ENCODE data around the gene PPP2R2B. TPM values are rescaled to one million over a fixed set of nuclear protein-coding genes. Genes with fewer than 3 reads are reported as not detected.

The PPP2R2B gene
- total RNA-seq, 4 donors from 2014 or later: 1.2 to 2.9 (median 1.9) TPM

DNA sequence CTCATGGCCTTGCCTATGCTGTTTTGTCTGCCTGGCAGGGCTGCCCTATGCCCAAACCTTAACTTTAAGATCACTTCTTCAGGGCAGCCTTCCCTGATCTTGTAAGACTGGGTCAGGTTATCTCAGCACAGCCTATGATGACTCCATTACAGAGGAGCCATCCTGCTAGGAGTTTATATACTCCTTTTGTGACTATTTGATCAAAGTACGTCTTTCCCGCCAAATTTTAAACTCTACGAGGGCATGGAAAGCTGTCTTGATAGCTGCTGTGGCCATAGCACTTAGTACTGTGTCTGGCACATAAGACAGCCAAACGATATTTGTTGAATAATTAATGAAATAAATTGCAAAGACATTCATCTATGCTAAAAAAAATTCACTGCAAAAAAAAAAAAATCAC lies 60.6 kb downstream of the PPP2R2B start:
- TF ChIP-seq, protein P1, sequence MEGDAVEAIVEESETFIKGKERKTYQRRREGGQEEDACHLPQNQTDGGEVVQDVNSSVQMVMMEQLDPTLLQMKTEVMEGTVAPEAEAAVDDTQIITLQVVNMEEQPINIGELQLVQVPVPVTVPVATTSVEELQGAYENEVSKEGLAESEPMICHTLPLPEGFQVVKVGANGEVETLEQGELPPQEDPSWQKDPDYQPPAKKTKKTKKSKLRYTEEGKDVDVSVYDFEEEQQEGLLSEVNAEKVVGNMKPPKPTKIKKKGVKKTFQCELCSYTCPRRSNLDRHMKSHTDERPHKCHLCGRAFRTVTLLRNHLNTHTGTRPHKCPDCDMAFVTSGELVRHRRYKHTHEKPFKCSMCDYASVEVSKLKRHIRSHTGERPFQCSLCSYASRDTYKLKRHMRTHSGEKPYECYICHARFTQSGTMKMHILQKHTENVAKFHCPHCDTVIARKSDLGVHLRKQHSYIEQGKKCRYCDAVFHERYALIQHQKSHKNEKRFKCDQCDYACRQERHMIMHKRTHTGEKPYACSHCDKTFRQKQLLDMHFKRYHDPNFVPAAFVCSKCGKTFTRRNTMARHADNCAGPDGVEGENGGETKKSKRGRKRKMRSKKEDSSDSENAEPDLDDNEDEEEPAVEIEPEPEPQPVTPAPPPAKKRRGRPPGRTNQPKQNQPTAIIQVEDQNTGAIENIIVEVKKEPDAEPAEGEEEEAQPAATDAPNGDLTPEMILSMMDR (IDR thresholded peaks at IDR 0.05): no peak
- TF ChIP-seq POLR2A (IDR thresholded peaks at IDR 0.05): no peak
- Histone ChIP-seq H3K36me3 (no peaks in the 10 kb centered on the region), H3K9me3 (no peaks in the 10 kb centered on the region), H3K27me3 (no peaks in the 10 kb centered on the region), H3K4me3 (no peak overlapping the region), H3K4me1 (no peaks in the 10 kb centered on the region), H3K27ac (no peak overlapping the region)
- DNase-seq: no peak

DNA sequence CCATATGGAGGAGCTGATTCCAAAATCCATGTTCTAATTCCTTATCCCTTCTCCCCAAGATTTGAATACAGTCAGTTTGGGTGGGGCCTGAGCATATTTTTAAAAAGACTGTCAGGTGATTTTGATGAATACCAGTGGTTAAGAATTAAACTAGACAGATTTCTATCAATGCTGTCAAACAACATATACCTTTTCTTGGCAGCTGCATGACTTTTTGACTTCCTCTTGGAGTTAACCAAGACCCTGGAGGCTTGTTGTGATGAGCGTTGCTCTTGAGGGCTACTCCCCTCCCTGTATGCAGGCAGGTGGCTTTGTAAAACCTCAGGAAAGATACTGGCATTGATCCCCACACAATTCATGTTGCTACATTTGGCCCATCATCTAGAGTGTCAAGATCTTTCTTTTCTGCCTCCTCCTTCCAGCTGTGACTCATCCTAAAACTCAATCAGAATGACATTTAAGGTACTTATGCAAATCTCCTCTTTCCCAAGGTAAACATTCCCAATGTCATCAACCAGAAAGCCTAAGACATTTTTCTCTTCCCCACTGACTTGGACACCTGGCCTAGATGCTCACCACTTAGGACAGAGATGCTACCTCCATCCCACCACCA lies 61.7 kb downstream of the PPP2R2B start:
- H3K27ac ChIP-seq: no peak overlapping the region
- H3K4me1 ChIP-seq: no peaks in the 10 kb centered on the region
- TF ChIP-seq, protein P1 (IDR thresholded peaks at IDR 0.05): no peak
- TF ChIP-seq POLR2A (IDR thresholded peaks at IDR 0.05): no peak
- H3K9me3 ChIP-seq: no peaks in the 10 kb centered on the region
- no peaks in the 10 kb centered on the region for H3K27me3 ChIP-seq
- no peak for DNase-seq
- H3K4me3 ChIP-seq: no peak overlapping the region
- H3K36me3 ChIP-seq: no peaks in the 10 kb centered on the region

DNA sequence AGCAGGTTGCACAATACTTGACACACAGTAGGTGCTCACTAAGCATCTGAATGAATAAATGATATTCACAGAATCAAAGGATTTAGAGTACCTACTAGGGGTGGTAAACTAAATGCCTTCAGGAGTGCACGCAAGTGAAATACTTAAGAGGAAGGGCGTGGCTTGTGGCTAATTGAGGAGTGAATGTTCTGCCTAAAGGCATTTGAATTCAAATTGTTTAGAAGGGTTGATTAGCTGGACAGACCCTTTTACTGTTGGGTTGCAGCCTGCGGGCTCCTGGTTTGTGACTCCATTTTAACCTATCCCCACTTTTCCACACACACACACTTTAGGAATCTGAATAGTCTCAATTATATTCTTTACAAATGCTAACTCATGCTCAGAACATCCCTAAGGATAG lies 63.1 kb downstream of the PPP2R2B start:
- Histone ChIP-seq H3K4me3 (no peak overlapping the region), H3K36me3 (no peaks in the 10 kb centered on the region), H3K9me3 (no peaks in the 10 kb centered on the region), H3K27me3 (no peaks in the 10 kb centered on the region), H3K4me1 (no peaks in the 10 kb centered on the region), H3K27ac (no peak overlapping the region)
- TF ChIP-seq POLR2A (IDR thresholded peaks at IDR 0.05): no peak
- TF ChIP-seq, protein P1 (IDR thresholded peaks at IDR 0.05): no peak
- no peak for DNase-seq

DNA sequence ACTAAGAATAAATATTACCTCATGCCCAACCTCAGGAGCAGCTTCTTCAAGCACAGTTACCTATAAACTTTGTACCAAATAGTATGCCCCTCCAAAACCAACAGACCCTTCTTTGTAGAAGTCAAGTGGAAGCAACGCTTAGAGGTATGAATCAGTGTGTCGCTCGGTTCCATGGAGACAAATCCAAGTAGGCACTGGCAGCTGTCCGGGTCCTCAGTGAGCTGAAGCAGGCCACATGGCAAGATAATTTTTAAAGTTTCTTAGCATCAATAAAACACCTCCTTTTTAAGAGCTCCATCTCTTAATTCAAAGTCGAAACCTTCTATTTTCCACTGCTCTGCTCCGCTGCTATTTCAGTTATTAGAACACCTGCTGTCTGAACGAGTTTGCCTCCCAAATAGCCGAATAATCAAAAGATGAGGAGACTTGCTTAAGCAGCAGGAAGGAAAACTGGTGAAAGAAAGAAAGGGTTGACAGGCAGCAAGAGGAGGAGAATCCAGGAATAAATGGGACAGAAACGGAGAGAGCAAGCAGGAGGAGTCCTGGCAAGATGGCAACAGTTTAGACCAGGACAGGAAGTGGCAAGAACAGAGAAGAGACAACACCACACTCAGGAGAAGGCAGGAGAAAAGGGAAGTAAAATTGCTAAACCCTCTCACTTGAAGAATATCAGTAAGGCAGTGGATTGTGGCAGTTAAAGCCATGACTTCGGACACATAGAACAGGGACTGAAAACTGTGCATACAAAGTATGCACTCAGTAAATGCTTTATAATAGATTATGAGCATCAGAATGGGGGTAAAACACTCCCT lies 65.0 kb downstream of the PPP2R2B start:
- TF ChIP-seq, protein P1 (IDR thresholded peaks at IDR 0.05): no peak
- no peak for TF ChIP-seq POLR2A (IDR thresholded peaks at IDR 0.05)
- Histone ChIP-seq H3K27me3 (no peaks in the 10 kb centered on the region), H3K4me1 (no peaks in the 10 kb centered on the region), H3K9me3 (no peaks in the 10 kb centered on the region), H3K27ac (no peak overlapping the region), H3K36me3 (no peaks in the 10 kb centered on the region), H3K4me3 (no peak overlapping the region)
- DNase-seq: no peak

DNA sequence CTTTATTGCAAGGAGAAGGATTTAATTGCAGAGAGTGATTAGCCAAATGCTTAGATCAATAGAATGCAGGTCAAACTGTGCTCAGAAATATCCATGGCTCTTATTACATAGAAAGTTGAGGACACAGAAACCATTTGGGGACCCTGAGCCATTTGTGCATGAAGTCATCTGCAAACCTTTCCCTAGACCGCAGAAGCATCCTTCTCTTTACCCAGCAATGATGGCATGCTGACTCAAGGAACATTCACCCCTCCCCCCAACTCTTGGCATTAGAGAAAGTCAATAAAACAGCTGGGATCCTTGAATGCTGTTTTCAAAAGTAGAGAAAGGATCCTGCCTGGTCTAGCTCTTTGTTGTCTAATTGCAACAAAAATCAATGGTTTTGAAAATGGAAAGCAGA lies 73.5 kb downstream of the PPP2R2B start:
- H3K36me3 ChIP-seq: no peaks in the 10 kb centered on the region
- H3K27me3 ChIP-seq: no peaks in the 10 kb centered on the region
- no peak for TF ChIP-seq POLR2A (IDR thresholded peaks at IDR 0.05)
- TF ChIP-seq, protein P1 (IDR thresholded peaks at IDR 0.05): no peak
- no peaks in the 10 kb centered on the region for H3K9me3 ChIP-seq
- H3K27ac ChIP-seq: no peak overlapping the region
- no peak for DNase-seq
- no peak overlapping the region for H3K4me3 ChIP-seq
- H3K4me1 ChIP-seq: no peaks in the 10 kb centered on the region

Data from Peyer's patch (tissue), 4 donors.